ENCODE results near the gene PTPN3.

PTPN3 gene

DNA sequence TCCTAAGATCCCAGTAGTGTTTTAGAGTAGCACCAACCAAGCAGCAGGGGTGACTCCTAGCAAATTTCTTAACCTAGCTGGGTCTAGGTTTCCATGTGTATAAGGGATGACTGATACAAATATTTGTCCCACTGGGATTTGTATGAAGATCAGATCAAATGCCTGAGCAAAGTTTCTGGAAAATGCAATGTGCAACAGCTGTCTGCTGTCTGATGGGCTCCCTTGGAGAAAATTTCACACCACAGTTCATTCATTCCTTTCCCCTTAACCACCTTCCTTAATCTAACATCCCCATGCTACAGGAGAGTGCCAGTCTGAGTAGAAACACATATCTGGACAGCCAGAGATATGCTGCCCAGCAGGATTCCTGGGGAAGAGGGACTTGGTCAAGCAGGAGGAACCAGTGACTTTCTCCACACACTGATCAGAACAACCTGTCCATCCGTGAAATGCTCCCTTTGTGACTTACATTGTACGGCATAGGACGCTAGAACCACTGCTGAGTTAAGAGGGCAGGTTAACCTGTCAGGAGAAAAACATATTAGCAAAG, 53.3 kb downstream of the PTPN3 start:
- H3K27ac ChIP-seq, result no peak overlapping the region
- TF ChIP-seq, protein P1, sequence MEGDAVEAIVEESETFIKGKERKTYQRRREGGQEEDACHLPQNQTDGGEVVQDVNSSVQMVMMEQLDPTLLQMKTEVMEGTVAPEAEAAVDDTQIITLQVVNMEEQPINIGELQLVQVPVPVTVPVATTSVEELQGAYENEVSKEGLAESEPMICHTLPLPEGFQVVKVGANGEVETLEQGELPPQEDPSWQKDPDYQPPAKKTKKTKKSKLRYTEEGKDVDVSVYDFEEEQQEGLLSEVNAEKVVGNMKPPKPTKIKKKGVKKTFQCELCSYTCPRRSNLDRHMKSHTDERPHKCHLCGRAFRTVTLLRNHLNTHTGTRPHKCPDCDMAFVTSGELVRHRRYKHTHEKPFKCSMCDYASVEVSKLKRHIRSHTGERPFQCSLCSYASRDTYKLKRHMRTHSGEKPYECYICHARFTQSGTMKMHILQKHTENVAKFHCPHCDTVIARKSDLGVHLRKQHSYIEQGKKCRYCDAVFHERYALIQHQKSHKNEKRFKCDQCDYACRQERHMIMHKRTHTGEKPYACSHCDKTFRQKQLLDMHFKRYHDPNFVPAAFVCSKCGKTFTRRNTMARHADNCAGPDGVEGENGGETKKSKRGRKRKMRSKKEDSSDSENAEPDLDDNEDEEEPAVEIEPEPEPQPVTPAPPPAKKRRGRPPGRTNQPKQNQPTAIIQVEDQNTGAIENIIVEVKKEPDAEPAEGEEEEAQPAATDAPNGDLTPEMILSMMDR (IDR thresholded peaks at IDR 0.05), result no peak
- intact Hi-C loops (cut with DNase I; ENCODE audit: low total_unique reads), result no loop called here

DNA sequence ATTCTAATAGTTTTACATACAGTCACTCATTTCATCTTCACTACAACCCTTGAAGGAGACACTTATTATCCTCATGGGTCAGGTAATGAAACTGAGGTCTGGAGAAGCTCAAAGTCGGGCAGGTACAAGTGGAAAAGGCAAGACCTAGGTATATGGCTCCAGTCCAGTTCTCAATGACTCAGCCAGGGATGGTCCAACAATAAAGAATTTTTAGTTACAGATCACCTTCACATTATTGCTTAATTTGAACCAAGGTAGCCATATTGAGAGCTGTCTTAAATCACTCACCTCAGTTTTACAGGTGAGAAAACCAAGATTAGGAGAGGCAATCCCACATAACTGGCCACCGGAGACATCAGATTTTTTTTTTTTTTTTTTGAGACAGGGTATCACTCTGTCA, 55.4 kb downstream of the PTPN3 start:
- Histone ChIP-seq H3K36me3 (peaks cover 0 to 41% (median 8%) of the 10 kb centered on the region in 3 donors), H3K4me1 (peaks cover 0 to 12% (median 5%) of the 10 kb centered on the region in 4 donors), H3K27me3 (no peaks in the 10 kb centered on the region), H3K4me3 (no peak overlapping the region), H3K27ac (no peak overlapping the region), H3K9me3 (no peaks in the 10 kb centered on the region)
- intact Hi-C loops (cut with DNase I; ENCODE audit: low total_unique reads), result no loop called here
- TF ChIP-seq, protein P1 (IDR thresholded peaks at IDR 0.05), result no peak
- DNase-seq, result no peak

More for the DNA sequence above, 53.3 kb downstream of the PTPN3 start:
- peaks cover 0 to 45% (median 16%) of the 10 kb centered on the region in 3 donors for H3K36me3 ChIP-seq
- peaks cover 0 to 12% (median 5%) of the 10 kb centered on the region in 4 donors for H3K4me1 ChIP-seq
- H3K9me3 ChIP-seq, result no peaks in the 10 kb centered on the region
- no peak overlapping the region for H3K4me3 ChIP-seq
- no peak for DNase-seq
- H3K27me3 ChIP-seq, result no peaks in the 10 kb centered on the region

DNA sequence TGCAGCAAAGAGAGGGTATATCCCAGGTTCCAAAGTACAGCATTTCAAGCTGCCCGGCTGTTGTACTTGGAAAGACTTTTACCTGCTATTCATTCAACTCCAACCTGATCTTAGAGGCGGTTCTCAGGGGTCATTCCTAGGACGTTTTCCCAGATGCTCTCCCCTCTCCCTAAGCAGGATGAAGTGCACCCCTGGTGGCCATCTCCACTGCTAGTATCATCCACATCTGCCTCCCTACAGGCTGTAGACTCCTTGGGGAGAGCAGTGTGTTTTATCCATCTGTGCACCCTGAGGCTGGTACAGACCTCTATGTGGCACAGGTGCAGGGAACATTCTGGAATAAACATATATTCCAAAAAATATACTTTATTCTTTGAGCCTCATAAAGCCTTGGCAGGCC, 56.8 kb downstream of the PTPN3 start:
- no peak overlapping the region for H3K27ac ChIP-seq
- intact Hi-C loops (cut with DNase I; ENCODE audit: low total_unique reads), result no loop called here
- TF ChIP-seq, protein P1 (IDR thresholded peaks at IDR 0.05), result no peak
- no peak overlapping the region for H3K4me3 ChIP-seq
- peaks cover 0 to 12% (median 5%) of the 10 kb centered on the region in 4 donors for H3K4me1 ChIP-seq
- no peaks in the 10 kb centered on the region for H3K27me3 ChIP-seq
- no peak for DNase-seq
- no peaks in the 10 kb centered on the region for H3K9me3 ChIP-seq
- peaks cover under 1 to 29% (median 7%) of the 10 kb centered on the region in 3 donors for H3K36me3 ChIP-seq

DNA sequence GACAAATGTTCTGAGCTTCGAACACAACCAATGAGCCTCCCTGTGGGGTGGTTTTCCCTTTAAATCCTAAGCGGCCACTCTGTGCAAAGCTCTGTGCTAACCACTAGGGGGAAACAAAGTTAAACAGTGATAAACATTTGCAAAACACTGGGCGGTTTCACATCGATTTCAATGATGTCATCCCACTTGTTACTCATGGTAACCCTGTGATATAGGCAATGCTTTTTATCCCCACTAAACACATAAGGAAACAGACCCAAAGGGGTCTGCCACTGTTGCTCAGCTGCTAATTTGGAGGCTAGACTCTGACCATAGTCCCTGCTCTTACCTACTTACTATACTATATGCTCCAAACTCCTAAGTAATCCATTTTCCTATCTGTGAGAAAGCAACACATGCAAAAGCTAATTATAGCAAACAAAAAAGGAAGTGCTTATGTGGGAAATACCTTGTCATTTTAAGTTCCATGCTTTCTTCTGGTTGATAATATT, 57.3 kb downstream of the PTPN3 start:
- intact Hi-C loops (cut with DNase I; ENCODE audit: low total_unique reads), result no loop called here
- Histone ChIP-seq H3K9me3 (no peaks in the 10 kb centered on the region), H3K4me3 (no peak overlapping the region), H3K36me3 (peaks cover 4 to 24% (median 6%) of the 10 kb centered on the region in 3 donors), H3K27me3 (no peaks in the 10 kb centered on the region), H3K4me1 (peaks cover 0 to 12% (median 5%) of the 10 kb centered on the region in 4 donors), H3K27ac (no peak overlapping the region)
- TF ChIP-seq, protein P1 (IDR thresholded peaks at IDR 0.05), result peak; percentile 82 to 89
- DNase-seq, result peak in 1 of 2 donors; percentile 67

DNA sequence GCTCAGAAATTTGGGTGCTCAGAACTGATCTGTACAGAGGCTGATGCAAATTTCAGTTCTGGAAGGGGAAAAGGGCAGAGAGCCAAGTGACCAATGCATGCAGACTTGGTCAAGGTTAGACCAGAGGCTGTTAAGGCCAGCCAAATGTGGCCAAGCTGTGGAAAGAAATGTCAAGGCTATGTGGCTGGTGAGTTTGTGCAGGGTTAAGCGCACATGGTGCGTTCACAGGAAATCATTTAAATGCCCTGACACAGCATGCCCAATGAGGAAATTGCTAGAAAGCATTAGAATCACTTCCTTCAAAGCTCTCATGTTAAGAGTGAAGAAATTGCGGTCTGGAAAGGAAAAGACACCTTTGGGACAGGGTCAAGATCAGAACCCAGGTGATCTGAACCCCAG, 58.0 kb downstream of the PTPN3 start:
- no peaks in the 10 kb centered on the region for H3K9me3 ChIP-seq
- H3K4me3 ChIP-seq, result no peak overlapping the region
- no peak for DNase-seq
- TF ChIP-seq, protein P1 (IDR thresholded peaks at IDR 0.05), result no peak
- intact Hi-C loops (cut with DNase I; ENCODE audit: low total_unique reads), result no loop called here
- no peaks in the 10 kb centered on the region for H3K27me3 ChIP-seq
- H3K4me1 ChIP-seq, result peaks cover 0 to 12% (median 5%) of the 10 kb centered on the region in 4 donors
- H3K36me3 ChIP-seq, result peaks cover 4 to 27% (median 11%) of the 10 kb centered on the region in 3 donors
- no peak overlapping the region for H3K27ac ChIP-seq
